WERI-Rb-1 (cell line): ENCODE results near the gene GLIS1.

ENCODE experiments used
- DNase-seq: peaks from one replicate; pipeline ENCODE4 v3.0.0-alpha.2; 2020
- H3K27ac ChIP-seq: fragments of 250-450 bp; sonication (Bioruptor Pico); 2 replicates; pipeline ENCODE4 v1.5.1; 2020; ENCODE audit warnings: mild to moderate bottlenecking, moderate library complexity
- H3K27me3 ChIP-seq: fragments of 250-450 bp; sonication (Bioruptor Pico); 2 replicates; pipeline ENCODE4 v1.5.1; 2021; ENCODE audit warnings: mild to moderate bottlenecking, low read depth, moderate library complexity; ENCODE audit not compliant: insufficient read depth, severe bottlenecking
- H3K36me3 ChIP-seq: fragments of 250-450 bp; sonication (Bioruptor Pico); 2 replicates; pipeline ENCODE4 v1.5.1; 2020; ENCODE audit warnings: mild to moderate bottlenecking, moderate library complexity
- H3K4me3 ChIP-seq: 2 replicates; pipeline ENCODE4 v1.5.1; 2011; ENCODE audit warnings: low read depth, mild to moderate bottlenecking, control low read depth, low read length
- H3K9me3 ChIP-seq: fragments of 250-450 bp; sonication (Bioruptor Pico); 2 replicates; pipeline ENCODE4 v1.5.1; 2021; ENCODE audit warnings: mild to moderate bottlenecking, moderate library complexity; ENCODE audit not compliant: severe bottlenecking
- TF ChIP-seq, protein P1 (sequence below): IDR thresholded peaks from 2 replicates; pipeline ENCODE4 v1.5.1; 2011; ENCODE audit warnings: low read depth, mild to moderate bottlenecking, control low read depth, inconsistent platforms, low read length

GLIS1 gene

DNA sequence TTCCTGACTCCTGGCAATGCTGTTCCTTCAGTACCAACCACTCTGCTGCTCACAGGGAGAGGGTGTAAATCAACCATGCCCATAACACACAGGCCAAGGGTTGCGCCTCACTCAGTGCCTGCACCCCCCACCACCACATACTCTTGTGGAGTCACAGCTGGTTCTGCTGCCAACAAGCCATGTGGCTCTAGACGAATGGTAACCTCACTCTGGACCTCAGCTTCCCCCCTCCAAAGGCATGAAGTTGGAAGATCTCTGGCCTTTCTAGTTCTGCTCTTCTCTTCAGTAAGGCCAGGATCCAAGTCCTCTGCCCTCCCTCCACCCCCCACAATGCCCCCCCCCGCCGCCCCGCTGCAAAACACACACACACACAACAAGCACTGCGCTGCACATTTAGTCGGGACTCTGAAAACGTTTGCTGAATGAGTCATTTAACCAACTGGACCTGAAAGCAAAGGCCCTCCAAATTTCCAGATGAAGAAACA lies 1.7 kb upstream of the GLIS1 start:
- Histone ChIP-seq H3K27me3 (peaks cover 6% of the 10 kb centered on the region), H3K27ac (no peak overlapping the region)

GRCh38 chr1:53738205-53739108 lies 507 bp downstream of the GLIS1 start:
- DNase-seq, result no peak
- H3K4me3 ChIP-seq, result peak overlapping the region; percentile 67
- H3K27ac ChIP-seq, result no peak overlapping the region
- no peaks in the 10 kb centered on the region for H3K36me3 ChIP-seq
- peaks cover 6% of the 10 kb centered on the region for H3K27me3 ChIP-seq
- peaks cover 6% of the 10 kb centered on the region for H3K9me3 ChIP-seq
- TF ChIP-seq, protein P1, sequence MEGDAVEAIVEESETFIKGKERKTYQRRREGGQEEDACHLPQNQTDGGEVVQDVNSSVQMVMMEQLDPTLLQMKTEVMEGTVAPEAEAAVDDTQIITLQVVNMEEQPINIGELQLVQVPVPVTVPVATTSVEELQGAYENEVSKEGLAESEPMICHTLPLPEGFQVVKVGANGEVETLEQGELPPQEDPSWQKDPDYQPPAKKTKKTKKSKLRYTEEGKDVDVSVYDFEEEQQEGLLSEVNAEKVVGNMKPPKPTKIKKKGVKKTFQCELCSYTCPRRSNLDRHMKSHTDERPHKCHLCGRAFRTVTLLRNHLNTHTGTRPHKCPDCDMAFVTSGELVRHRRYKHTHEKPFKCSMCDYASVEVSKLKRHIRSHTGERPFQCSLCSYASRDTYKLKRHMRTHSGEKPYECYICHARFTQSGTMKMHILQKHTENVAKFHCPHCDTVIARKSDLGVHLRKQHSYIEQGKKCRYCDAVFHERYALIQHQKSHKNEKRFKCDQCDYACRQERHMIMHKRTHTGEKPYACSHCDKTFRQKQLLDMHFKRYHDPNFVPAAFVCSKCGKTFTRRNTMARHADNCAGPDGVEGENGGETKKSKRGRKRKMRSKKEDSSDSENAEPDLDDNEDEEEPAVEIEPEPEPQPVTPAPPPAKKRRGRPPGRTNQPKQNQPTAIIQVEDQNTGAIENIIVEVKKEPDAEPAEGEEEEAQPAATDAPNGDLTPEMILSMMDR, result no peak

More for the DNA sequence above, 1.7 kb upstream of the GLIS1 start:
- Histone ChIP-seq H3K9me3 (peaks cover 6% of the 10 kb centered on the region), H3K4me3 (no peak overlapping the region), H3K36me3 (no peaks in the 10 kb centered on the region)
- DNase-seq, result no peak
- TF ChIP-seq, protein P1, result no peak

DNA sequence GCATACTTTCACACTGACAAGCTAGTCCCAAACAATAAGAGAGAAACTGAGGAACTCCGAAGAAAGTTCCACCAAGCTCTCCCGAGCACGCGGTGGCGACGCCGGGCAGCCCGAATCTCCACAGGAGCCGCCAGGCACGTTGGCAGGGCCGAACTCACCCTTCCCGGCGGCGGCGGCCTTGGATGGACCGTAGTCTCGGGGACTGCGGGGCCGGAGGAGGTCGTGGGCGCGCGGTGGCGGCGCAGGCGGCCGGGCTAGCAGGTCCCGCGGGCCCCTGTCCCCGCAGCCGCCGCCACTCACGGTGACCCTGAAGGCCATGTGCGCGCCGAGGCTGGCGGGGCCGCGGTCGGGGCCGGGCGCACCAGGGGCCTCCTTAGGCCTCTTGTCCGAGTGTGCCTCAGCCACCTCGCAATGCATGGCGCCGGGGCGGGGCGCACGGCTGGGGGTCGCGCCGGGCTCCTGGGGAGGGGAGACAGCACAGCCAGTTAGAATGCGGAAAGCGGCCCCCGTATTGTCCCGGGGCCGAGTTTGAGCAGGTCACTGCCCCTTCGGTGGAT lies 1.2 kb downstream of the GLIS1 start:
- DNase-seq, result no peak
- Histone ChIP-seq H3K36me3 (no peaks in the 10 kb centered on the region), H3K27me3 (peaks cover 6% of the 10 kb centered on the region), H3K9me3 (peaks cover 6% of the 10 kb centered on the region), H3K4me3 (no peak overlapping the region), H3K27ac (no peak overlapping the region)
- TF ChIP-seq, protein P1, result no peak

GRCh38 chr1:53736290-53736689 lies 2.7 kb downstream of the GLIS1 start:
- Histone ChIP-seq H3K27me3 (peaks cover 6% of the 10 kb centered on the region), H3K9me3 (no peaks in the 10 kb centered on the region), H3K27ac (no peak overlapping the region), H3K36me3 (no peaks in the 10 kb centered on the region), H3K4me3 (no peak overlapping the region)
- DNase-seq, result no peak
- TF ChIP-seq, protein P1, result no peak

DNA sequence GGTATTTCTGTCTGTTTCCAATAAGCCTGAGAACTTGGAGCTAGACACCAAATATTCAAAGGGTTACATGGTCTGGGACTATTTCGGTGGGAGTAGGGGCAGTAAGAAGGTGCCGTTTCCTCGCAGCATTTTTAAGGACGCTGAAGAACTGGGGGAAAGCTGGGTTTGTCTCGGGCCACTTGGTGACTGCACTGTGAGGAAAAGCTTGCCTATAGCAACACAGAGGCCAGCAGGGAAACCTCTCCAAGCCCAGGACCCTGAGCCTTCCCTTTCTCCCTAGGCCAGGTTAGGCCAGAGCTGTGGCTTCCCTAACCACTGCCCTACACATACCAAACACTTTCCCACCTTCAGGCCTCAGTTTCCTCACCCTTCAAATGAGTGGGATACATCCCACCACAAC lies 3.3 kb downstream of the GLIS1 start:
- Histone ChIP-seq H3K27me3 (peaks cover 6% of the 10 kb centered on the region), H3K4me3 (no peak overlapping the region), H3K9me3 (no peaks in the 10 kb centered on the region), H3K36me3 (no peaks in the 10 kb centered on the region), H3K27ac (no peak overlapping the region)
- no peak for DNase-seq
- TF ChIP-seq, protein P1, result no peak
